HPDE6-E6E7 (cell line): ENCODE data around the gene REP15.
"Not testable (repeated sequence)": the region's sequence is repeated elsewhere in the genome, so short reads cannot be mapped to it uniquely, and the experiment has no call there.

Experiments used
- DNase-seq: peaks from one replicate; pipeline ENCODE4 v3.0.0; 2011; ENCODE audit warnings: missing footprints; ENCODE audit errors: extremely low spot score

Gene REP15

DNA sequence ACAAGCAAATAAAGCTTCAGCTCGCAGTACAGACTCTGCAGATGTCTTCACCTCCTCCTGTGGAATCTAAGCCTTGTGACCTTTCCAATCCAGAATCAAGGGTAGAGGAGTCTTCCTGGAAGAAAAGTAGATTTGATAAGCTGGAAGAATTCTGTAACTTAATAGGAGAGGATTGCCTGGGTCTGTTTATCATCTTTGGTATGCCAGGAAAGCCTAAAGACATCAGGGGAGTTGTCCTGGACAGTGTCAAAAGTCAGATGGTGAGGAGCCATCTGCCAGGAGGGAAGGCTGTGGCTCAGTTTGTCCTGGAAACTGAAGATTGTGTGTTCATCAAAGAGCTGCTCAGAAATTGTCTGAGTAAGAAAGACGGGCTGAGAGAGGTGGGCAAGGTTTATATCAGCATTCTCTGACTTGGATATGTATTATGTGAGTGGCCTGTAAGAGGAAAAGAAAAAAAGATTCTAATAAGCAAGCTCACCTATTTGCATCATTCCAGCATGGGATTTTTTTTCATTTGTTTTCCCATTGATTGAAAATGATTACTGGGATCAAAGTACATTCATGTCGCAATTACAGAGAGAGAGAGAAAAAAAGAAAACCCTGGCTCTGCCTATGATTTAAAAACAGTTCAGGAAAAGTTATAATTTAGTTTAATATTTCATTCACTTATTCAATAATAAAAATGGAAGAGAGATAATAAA, 767 bp downstream of the REP15 start:
- DNase-seq = no peak

DNA sequence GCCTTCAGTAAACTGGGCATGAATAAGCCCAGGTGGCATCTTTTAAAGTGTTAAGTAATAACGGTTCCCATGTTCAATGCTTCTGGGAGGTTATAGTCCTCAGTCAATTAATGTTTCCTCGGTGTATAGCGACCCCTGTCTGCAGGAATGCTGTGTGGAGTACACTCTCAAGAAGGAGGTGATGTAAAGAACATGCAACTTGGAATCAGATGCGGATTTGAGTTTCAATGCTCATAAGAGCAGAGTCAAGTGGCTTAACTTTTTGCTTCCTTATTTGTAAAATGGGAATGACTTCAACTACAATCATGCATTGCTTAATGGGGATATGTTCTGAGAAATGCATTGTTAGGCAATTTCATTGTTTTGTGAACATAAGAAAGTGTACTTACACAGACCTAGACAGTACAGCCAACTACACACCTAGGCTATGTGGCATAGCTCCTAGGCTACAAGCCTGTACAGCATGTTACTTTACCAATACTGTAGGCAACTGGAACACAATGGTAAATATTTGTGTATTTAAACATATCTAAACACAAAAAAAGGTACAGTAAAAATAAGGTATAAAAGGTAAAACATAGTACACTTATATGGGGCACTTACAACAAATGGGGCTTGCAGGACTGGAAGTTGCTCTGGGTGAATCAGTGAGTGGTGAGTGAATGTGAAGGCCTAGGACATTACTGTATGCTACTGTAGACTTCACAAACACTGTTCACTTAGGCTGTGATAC, 7.6 kb downstream of the REP15 start:
- DNase-seq = peak; percentile 54

DNA sequence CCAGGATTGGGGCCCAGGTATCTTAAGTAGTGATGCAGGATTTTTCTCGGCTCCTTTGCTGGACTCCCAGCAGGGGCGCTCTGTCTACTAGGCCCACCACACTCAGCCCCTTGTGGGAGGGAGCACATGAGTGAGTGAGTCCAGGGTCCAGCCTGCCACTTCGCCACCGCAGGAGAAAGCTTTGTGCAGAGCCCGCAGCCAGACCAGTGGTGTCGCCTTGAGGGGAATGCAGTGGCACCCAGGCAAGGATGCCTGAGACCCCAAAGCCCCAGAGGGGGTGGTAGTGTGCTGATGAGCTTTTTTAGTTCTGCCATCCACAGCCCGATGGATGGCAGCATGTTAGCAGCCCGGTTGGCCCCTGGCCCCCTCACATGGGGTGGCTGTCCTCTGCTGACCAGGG, 9.0 kb downstream of the REP15 start:
- no peak for DNase-seq

DNA sequence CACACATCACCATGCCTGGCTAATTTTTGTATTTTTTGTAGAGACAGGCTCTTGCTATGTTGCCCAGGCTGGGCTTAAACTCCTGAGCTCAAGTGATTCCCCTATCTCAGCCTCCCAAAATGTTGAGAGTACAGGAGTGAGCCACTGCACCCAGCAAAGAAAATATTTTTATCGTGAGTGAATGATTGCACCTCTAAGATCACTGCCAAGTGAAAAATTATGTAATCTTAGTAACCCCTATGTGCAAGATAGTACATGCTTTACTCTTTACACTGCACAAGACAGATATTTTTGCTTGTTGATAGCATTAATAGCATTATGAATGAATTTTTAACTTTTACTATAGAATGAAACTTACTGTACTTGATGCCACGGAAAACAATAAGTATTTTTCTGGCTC, 11.0 kb downstream of the REP15 start:
- no peak for DNase-seq

DNA sequence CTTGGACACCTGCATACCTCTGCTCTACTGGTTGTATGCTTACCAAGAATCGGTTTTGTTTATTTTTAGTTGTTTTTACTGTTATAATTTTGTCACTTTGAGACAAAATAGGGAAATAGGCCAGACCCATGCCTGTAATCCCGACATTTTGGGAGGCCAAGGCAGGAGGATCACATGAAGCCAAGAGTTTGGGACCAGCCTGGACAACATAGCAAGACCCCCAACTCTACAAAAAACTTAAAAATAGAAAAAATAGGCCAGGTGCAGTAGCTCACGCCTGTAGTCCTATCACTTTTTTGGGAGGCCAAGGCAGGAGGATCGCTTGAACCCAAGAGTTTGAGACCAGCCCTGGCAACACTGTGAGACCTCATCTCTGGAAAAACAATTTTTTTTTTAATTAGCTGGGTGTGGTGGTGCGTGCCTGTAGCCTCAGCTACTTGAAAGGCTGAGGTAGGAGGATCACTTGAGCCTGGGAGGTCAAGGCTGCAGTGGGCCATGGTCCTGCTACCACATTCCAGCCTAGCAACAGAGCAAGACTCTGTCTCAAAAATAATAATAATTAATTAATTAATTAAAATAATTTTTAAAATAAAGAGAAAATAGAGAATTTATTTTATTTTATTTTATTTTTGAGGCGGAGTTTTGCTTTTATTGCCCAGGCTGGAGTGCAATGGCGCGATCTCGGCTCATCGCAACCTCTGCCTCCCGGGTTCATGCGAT, 13.1 kb downstream of the REP15 start:
- DNase-seq = no peak

DNA sequence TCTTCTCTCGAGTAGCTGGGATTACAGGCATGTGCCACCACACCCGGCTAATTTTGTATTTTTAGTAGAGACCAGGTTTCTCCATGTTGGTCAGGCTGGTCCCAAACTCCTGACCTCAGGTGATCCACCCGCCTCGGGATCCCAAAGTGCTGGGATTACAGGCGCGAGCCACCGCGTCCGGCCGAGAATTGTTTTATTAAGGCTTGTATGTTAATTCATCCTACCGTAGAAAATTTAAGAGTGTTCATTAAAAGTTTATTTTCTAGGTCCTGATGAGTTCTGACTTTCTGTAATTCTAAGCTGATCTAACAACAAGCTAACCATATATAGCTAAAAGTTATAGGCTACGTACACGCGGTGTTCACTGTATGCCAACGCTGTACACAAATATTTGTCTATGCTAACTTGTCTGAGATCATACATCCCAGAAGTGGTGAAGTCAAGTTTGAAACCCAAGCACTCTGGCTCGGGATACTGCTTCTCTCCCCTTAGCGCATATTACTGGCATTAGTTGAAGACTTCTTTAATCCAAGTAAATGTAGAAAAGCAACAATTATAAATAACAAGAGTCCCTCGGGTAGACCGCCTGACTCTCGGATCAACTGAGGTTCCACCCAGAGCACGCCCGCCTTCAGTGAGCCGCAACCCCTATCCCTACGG, 13.8 kb downstream of the REP15 start:
- no peak for DNase-seq

DNA sequence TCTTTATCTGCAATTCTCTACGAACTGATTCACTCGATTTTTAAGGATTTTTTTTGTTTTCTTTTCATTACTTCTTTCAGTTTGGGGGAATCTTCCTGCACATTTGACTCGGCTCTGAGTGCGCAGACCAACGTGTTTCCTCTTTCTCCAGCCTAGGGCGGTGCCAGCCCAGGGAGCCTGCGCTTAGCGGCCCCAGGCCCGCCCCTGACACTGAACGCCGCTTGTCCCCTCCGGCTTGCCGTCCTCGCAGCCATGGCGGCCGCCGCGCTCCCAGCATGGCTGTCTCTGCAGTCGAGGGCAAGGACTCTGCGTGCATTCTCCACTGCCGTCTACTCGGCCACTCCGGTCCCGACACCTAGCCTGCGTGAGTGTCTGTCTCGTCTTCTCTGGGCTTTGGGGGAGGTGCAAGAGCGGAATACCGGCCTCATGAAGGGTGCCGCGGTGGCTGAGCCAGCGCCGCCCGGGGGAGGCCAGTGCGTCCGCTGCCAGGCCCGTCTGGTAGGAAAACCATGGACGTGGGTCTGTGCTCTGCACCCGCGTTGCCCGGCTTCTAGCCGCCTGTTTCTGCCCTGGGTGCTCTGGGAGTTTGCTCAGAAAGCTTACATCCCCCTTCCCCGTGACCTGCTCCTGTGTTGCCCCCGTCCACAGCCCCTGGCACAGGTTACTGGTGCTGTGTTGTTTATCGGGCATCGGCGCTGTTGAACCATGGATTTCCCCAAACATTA, 14.5 kb downstream of the REP15 start, which contains the start of gene MRPS35:
Gene MRPS35 (plus strand): TSS at position 241 of the 725 bp plus-strand sequence. CDS start 12 bp downstream, at position 253.
- DNase-seq = peak; percentile 67

DNA sequence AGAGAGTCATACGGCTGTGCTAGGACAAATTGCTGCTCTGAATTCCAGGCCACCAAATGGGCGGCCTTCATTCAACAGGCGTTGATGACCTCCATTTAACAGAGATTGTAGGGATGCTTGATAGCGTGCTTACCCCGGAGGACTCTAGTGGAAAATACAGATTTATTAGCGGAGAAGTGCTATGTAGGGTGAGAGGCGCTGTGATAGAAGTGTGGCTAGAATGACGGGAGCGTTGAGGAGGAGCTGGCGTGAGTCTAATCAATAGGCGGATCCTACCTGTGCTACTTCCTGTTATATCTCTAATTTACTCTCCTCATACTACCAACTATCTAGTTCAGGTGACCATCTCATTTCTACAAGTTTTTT, 15.1 kb downstream of the REP15 start:
- DNase-seq = no peak

DNA sequence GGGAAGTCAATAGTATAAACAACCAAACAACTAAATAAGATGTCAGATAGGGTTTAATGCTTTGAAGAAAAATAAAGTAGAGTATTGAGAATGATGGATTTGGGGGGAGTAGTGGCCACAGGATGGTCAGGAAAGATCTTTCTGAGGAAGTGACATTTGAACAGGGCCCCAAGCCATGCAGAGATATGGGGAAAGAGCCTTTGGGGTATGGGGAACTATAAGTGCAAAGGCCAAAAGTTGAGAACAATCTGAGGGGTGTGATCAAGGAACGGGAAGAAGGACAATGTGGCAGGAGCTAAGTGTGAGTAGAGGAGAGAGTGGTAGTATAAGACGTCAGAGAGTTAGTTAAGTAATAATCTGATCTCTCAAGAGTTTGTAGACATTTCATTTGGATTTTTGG, 15.7 kb downstream of the REP15 start:
- DNase-seq = no peak

DNA sequence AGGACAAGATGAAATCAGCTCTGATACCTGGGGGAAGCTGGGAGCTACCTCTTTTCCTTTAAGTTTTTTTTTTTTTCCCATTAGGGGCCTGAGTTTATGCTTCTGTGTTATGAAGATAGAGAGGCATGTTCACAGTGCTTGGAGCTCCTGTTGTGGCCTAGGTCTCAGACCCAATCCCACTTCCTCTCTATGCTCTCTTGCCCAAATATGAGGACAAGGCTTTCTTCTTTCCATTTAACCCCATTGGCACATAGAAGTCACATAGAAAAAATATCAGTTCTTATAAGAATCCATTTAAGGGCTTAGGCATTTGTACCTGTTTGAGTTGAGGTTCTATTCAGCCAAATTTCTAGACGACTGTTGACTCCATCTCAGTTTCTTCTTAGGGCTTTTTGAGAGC, 27.0 kb downstream of the REP15 start:
- DNase-seq = no peak

DNA sequence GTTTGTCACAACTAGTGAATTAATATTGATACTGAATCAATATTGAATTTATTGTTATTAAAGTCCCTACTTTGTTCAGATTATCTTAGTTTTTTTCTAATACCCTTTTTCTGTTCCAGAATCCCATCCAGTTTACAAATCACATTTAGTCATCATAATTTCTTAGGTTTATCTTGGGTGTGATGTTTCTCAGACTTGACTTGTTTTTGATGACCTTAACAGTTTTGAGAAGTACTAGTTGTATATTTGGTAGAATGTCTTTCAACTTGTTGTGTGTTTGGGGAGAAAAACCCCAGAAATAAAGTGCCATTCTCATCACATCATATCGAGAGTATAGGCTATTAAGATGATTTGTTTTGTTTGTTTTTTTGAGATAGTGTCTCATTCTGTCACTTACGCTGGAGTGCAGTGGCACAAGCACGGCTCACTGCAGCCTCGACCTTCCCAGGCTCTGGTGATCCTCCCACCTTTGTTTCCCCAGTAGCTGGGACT, 33.9 kb downstream of the REP15 start:
- no peak for DNase-seq

DNA sequence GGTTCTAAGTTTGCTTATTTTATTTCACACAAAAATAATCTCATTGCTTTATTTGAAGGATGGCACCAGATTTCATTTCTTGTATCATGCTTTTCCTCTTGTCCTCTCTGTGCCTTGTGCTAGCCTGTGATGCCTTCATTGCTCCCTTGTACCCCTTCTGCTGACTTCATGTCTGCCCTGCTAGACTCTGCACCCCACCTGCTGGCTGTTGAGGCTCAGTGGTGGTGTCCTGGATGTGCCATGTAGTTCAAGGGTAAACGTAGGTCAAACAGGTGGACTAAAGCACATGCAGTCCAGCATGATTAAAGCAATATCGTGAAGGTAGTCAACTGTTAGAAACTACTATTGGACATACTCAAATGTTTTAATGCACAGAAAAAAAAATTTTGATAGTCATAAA, 36.0 kb downstream of the REP15 start:
- no peak for DNase-seq

DNA sequence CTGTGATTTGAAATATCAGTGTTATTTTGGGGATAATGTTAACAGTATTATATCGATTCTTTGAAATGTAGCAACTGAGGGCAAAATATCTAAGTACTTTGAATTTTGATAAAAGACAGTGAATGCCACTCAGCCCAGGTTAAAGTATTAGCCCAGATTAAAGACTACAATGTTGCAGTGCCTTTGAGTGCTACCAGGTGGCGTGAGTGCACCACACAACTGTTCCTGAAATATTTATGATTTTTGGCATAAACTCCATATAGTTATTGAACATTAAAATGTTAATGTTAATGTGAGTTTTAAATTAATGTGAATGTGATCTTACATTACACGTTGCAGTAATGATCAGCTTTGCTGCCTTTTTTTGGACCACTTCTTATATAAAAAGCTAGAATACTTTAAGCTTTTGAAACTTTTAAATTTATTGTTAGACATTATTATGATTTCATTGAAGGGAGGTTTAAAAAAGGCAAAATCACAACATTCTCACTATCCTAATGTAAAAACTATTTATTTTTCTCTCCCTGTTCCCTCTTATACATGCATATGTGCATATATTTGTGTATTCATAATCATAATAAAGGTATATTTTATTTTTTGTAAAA, 36.9 kb downstream of the REP15 start:
- DNase-seq = no peak

DNA sequence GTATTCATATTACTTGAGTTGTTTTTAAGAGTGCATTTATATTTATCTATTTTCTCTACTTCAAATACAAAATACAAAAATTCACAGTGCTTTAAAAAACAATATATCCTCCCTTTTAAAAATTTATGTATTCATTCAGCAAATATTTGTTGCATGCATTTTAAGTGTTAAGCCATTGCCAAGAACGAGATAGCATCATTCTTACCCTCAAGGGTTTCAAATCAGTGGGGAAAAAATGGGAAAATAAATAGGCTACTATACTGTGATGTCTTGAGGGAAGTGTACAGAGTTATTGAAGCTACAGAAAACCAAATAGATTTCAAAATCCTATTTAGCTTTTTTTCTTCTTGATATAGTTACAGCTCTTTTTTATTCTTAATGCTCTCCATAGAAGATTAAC, 37.5 kb downstream of the REP15 start:
- no peak for DNase-seq

DNA sequence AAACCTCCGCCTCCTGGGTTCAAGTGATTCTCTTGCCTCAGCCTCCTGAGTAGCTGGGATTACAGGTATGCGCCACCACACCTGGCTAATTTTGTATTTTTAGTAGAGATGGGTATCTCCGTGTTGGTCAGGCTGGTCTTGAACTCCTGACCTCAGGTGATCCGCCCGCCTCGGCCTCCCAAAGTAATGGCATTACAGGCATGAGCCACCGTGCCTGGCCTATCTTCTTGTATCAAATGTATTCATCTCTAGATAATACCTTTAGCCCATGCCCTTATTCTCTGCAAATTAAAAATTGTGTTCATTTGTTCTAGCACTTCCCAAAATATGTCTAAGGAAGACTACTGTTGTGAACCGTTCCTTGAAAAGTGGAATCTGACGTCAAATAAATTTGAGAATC, 38.1 kb downstream of the REP15 start:
- not testable (repeated sequence) for DNase-seq

DNA sequence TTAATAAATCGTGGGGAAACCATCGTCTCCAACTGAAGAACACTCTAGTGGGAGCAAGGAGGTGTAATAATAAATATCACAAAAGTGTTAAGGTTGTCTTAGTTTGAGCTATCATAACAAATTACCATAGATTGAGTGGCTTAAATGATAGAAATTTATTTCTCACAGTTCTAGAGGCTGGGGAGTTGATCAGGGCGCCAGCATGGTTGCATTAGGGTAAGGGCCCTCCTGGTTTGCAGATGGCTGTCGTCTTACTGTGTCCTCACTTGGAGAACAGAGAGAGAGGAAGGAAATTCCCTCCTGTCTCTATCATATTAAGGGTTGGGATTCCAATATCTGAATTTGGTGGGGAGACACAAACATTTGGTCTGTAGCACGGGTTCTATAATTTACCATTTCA, 47.4 kb downstream of the REP15 start:
- DNase-seq = no peak

DNA sequence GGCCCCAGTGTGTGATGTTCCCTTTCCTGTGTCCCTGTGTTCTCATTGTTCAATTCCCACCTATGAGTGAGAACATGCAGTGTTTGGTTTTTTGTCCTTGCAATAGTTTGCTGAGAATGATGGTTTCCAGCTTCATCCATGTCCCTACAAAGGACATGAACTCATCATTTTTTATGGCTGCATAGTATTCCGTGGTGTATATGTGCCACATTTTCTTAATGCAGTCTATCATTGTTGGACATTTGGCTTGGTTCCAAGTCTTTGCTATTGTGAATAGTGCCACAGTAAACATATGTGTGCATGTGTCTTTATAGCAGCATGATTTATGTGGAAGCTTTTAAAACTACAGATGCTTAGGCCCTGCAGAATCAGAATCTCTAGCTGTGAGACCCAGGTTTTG, 49.5 kb downstream of the REP15 start:
- DNase-seq = not testable (repeated sequence)
